Measurements from ENCODE around the gene ZMYND10.
A peak's percentile ranks its signal among the peaks of the same experiment; 100 is the strongest.

ZMYND10 gene

DNA sequence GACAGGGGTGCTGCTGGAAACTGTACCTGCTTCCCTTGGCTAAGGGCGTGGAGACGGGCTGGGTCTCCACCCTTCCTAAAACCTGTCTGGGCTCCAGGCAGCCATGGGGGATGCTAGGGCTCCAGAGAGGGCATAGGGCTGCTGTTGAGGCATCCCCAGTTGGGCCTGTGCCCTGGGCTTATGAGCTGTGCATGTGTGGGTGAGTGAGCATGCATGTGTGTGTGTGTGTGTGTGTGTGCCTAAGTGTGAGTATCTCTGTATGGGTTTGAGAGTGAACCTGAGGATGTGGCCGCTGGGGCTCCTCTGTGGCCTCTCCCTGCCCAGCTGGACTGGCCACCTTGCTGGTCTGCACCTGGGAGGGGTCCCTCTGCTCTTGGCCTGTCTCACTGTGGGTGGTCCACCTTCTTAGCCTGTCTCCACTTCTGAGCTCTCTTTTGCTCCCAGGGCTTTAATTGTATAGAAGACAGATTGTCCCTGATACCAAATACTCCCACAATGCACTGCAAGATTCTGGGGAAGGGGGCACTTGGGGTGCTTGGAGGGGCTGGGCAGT is 25.7 kb upstream of the ZMYND10 start:
- DNase-seq (ENCODE audit: extremely low read depth in 1 of 2, low read depth in 1 of 2): no peak

DNA sequence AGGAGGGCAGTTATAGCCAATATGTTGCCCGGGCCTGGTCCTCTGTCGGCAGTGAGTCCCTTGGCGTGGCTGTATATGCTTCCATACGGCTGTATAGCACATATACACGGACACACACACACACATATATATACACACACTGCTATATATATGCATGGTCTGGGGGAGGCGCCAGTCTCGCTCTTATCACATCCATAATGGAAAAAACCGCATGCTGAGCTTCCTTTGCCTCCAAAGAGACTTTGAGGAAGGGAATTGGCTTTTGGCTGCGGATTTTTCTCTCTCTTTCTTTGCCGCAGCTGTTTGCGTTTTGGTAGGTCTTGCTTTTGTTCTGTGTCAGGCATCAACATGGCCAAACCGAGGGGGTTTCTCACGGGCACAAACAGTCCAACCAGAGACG is 25.1 kb upstream of the ZMYND10 start:
- DNase-seq (ENCODE audit: extremely low read depth in 1 of 2, low read depth in 1 of 2): no peak

DNA sequence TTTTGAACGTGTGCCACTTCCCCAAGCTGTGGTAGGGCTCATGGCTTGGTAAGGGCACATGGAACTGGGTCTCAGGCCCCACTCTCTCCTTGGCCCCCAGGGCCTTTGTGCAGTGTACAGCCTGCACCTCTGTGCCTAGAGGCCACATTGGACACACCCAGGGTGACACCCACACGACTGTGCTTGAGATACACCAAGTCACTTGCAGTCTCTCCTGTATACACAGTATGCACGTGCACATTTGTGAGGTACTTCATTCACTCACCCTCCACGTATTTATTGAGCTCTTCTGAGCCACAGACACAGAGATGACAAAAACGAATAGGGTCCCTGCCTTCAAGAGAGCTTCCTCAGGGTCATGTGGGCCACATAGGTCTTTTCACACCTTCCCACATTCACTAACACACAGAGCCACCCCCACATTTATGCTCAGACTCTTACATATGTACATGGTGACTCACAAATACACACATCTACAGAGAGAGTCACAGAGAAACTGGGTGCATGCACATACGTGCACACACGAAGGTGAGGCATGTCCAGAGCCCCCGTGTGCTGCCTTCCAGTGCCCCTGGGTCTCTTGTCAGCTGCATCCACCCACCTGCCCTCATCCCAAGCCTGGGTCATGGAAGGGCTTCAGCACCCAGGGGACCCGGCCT is 23.6 kb upstream of the ZMYND10 start:
- no peak for DNase-seq (ENCODE audit: extremely low read depth in 1 of 2, low read depth in 1 of 2)

DNA sequence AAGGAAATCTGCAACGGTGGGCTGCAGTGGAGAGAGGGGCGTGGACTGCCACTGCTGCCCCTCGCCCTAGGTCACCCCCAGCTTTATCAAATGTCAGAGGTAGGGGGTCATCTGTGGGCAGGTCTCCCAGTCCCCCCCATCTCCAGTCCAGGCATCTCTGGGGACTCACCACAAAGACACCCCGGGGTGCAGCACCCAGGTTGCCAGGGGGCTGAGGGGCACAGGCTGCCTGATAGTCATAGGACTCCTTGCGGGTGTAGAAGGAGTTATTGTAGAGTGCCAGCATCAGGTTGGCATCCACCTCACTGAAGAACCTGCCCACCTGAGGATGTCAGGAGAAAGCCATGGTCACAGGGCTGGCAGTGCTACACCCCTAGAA is 20.3 kb upstream of the ZMYND10 start:
- no peak for DNase-seq (ENCODE audit: extremely low read depth in 1 of 2, low read depth in 1 of 2)

DNA sequence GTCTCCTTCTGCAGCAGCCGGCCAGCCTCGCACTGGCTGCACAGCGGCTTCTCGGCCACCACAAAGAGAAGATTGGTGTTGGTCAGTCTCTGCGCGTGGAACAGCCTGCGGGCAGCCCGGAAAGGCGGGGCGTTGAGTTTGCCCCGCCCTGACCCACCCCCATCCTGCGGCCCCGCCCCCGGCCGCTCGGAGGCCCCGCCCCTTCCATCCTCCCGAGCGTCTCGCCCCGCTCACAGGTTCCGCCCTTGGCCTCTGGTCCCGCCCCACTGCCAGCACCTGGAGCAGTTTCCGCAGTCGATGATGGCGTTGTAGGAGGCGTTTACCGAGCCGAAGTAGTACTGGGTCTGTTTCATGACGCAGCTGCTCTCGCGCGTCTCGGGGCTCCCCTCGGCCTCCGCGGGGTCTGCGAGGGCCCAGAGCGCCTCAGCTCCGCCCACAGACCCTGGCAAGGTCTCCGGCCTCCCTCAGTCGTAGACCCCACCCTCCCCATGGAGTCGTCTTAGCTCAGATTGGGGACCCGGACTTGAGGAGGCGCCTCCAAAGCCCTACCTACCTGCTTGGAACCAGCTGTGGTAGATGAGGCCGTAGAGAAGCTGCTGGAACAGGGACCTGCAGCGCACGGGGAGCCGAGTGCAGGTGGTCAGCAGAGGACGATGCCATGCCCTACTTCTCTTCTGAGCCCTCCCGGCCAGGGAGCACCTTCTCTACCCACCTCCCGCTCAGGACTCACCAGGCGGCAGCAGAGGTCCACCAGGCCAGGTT is 19.7 kb upstream of the ZMYND10 start:
- DNase-seq (ENCODE audit: extremely low read depth in 1 of 2, low read depth in 1 of 2): peak; percentile 80 to 91

DNA sequence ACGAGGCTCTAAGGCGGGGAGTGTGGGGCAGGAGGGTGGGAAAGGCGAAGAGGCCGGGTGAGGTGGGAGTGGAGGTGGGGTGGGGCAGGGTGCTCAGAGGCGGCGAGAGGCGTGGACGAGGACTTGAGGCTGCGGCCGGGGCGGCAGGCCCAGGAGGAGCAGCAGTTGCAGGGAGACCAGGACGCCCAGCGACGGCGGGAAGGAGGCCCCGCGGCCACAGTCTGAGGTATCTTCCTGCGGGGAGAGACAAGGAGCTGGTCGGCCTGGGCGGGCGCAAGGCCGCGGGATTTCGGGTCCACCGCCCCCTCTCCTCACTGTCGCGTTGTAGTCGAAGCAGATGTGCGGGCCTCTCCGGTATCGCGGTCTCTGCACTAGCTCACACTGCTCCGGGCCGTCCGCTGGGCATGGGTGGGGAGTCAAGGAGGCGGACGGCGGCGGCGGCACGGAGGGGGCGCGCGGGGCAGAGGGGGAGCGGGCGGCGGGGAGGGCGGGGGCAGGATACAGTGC is 19.1 kb upstream of the ZMYND10 start:
- no peak for DNase-seq (ENCODE audit: extremely low read depth in 1 of 2, low read depth in 1 of 2)

DNA sequence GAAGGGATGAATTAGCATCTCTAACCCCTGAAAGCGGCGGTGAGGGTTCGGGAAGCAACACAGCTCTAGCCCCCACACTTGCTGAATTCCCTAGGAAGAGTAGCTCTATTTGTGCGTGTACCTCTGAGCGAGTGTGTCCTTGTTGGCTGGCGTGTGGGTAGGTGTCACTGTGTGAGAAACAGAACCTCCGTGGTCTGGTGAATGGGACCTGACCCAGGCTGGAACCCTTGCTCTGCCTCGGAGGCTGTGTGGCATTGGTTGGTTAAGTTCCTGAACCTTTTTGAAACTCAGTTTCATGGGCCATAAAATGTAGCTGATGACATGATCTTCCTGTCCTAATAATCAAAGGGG is 14.2 kb upstream of the ZMYND10 start:
- DNase-seq (ENCODE audit: extremely low read depth in 1 of 2, low read depth in 1 of 2): no peak

DNA sequence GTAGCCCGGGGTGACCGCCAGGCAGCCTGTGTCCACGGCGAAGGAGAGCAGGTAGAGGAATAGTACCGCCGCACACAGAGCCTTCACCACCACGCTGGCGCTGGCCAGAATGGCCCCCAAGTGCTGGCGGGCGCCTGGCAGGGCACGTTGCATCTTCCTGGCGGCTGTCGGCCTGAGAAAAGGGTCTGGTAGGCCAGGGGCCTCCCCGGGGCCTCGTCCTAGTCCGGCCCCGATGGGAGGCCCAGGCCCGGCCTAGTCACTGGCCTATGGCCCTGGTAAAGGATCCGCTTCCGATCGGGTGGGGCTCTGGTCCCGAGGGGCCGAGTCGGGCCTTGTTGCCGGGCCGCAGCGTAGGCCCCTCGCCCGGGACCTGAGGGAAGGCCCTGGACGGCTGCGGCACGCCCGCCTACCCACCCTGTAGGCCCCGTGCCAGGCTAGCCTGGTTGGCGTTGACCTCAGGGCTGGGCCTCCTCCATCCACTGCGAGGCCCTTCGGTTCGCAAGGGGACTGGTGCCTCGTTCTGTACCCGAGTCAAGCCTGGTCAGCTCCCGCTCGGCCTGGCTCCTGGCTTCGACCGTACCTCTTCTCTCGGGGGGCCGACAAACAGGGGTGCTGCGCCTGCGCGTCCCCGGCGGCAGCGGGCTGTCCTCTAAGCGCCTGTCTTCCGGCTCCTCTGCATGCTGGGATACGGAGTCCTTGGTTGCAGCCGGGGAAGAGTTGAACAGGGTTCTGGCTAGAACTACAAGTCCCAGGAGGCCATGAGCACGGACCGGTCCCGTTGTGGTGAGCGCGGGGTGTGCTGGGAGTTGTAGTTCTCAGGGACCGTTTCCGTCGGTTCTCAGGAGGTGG is 13.6 kb upstream of the ZMYND10 start, which contains the start of gene TMEM115:
TSS of gene TMEM115 (minus strand) at position 611 of the 849 bp plus-strand sequence. CDS start at position 153, 458 bp downstream.
- peak; percentile 86 to 96 for DNase-seq (ENCODE audit: extremely low read depth in 1 of 2, low read depth in 1 of 2)

DNA sequence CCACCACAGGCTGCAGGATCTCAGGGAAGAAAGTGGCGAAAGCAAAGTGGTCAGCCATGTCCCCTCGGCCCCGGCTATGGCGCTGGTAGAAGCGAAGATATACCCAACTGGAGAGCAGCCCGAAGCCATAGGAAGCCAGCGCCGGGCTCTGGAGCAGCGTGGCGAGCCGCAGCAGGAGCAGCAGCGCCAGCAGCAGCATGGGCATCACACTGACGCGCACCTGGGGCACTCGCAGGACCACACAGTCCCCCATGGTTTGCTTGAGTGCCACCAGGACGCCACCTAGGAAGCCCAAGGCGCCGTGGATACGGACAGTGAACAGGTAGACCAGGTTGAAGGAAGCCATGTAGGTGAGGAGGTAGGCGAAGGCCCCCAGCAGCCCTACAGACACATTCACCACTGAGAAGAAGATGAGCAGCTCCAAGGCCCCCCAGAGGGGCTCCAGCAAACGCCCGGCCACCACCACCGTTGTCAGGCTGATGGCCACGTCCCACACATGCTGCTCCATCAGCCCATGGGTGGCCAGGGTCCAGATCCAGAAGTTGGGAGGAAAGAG is 12.9 kb upstream of the ZMYND10 start:
- no peak for DNase-seq (ENCODE audit: extremely low read depth in 1 of 2, low read depth in 1 of 2)

DNA sequence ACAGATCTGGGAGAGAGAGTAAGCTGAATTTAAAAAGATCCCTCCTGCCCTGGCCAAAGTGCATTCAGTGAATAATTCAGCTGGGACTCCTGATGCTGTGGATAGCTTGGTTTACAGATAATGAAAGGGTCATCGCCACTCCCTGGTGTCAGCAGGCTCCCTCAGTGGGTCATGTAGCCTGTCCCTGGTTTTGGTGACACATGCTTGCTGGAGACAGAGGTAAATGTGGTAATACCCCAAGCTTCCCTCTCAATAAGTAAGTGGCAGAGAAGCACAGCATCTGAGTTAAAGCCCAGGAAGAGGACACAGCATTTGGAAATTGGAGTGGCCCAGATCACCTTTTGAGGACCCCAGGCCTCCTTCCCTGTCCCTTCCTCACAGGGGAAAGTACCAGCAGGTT is 11.9 kb upstream of the ZMYND10 start:
- DNase-seq (ENCODE audit: extremely low read depth in 1 of 2, low read depth in 1 of 2): no peak

DNA sequence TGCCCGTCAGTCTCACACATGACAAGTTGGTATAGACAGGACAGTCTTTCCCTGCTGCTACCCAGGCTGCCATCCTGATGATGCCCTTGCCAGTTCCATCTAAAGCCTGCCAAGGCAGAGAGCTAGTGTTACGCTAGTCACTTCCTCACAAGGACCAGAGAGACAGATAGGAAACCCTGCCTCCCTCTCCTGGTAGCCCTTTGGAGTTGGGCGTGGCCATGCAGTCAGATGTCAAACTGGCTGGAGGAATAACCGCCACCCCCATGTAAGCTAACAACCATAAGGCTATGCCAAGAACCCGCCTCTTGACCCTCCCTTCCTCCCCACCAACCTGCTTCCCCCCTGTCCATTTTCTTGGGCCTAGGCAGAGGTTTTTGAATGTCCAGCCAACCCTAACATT is 11.0 kb upstream of the ZMYND10 start:
- no peak for DNase-seq (ENCODE audit: extremely low read depth in 1 of 2, low read depth in 1 of 2)

DNA sequence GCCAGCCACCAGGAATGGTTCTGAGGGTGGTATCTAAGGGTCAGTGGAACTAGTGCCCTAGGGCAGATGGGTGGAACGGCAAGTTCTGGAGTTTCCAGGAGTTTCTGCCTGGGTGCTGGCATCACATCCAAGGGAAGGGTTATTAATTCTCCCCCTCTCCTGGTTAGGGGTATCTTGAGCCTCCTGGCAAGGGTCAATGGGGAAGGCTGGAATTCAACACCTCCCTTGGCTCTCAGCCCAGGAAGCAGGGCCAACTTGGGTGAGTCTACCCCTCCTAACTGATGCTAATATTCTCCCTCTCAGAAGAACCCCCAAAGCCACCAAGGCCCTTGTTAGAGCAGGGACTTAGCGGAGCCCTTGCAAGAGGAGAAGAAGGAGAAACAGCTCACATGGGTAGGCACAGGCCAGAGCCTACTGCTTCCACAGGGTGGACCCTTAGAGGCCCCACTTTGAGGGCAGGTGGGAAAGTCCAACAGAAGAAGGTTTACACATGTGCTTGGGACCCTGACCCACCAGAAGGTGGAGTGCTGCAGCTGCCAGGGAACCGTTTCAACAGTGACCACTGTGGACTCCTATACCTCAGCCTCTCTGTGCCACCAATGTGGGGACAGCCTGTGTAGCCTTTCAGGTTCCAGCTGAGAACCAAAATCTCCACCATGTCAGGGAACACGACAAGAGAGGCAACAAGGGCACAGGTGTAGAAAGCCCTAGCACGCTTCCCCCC is 10.5 kb upstream of the ZMYND10 start:
- DNase-seq (ENCODE audit: extremely low read depth in 1 of 2, low read depth in 1 of 2): no peak

DNA sequence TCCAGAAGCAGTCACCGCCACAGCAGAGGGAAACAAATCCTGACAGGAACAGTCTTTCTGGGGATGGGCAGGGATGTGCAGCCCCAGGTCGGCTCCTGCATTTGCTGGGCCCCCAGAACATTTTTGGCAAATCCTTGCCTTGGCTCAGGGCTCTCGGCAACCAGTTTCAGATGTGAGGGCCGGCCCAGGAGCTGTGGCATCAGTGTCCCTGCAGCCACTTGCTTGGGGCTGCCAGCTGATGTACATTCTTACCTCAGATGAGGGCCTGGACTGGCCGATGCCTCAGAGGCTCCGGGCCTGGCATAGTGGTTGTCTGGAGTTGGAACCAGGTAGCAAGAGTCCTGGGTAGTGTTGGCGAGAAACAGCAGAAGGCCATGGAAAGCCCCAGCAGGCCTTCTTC is 9.3 kb upstream of the ZMYND10 start:
- no peak for DNase-seq (ENCODE audit: extremely low read depth in 1 of 2, low read depth in 1 of 2)

DNA sequence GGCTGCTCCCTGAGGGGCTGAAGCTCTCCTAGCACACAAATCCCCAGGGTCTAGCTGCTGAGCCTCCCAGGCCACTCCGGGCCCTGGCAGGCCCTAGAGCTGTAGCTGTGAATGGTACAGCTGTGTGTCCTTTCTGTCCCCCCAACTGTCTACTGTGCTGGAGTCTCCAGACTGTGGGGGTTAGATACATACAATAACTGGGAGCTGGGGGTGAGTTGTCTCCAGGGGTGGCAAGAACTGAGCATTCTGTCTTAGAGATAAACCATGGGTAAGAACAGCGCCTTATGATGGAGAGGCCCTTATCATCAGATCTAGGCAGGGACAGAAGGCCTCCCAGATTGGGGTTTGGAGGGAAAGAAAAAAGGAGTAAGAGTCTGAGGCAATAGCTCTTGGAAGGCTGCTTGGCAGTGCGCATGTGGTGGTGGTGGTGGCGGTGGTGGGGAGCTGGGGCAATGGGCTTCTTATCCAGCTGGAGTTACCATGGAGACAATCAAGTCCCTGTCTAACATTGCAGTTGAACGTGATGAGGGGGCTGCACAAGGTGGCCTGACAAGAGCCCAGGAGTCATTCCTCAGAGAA is 8.7 kb upstream of the ZMYND10 start:
- no peak for DNase-seq (ENCODE audit: extremely low read depth in 1 of 2, low read depth in 1 of 2)

DNA sequence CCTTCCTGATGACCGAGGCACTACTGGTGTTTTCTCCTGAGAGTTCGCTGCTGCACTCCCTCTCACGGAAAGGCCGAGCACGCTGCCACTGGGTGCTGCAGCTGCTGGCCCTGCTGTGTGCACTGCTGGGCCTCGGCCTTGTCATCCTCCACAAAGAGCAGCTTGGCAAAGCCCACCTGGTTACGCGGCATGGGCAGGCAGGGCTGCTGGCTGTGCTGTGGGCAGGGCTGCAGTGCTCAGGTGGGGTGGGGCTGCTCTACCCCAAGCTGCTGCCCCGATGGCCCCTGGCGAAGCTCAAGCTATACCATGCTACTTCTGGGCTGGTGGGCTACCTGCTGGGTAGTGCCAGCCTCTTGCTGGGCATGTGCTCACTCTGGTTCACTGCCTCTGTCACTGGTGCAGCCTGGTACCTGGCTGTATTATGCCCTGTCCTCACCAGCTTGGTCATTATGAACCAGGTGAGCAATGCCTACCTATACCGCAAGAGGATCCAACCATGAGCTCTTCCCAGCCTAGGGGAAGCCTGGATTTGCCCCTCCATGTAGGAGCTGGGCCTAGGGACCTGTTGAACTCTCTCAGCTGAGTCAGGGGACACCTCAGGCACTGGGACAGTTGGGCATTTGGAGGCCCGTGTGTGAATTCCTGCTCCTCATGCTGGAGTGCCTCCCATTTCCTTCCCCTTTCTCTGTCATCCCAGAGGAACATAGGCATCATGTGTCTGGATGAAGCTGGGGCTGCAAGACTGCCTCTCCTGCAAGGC is 7.9 kb upstream of the ZMYND10 start:
- DNase-seq (ENCODE audit: extremely low read depth in 1 of 2, low read depth in 1 of 2): no peak

DNA sequence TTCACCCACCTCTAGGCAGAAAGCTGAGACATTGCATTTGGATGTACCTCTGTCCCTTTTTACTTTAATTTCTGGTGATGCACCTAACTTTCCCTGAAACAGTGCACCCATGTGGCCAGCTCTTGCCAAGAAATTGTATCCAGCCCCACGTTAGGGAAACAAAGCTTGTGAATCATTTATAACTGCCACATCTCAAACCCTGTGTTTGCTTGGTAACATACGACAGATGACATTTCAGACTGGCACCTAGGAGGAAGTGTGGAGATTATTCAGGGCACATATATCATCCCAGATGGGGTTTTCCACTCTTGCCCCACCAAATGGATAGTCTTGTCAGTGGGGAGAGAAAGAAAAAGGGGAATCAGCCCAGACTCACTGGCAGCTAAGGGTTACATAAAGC is 7.2 kb upstream of the ZMYND10 start:
- no peak for DNase-seq (ENCODE audit: extremely low read depth in 1 of 2, low read depth in 1 of 2)

DNA sequence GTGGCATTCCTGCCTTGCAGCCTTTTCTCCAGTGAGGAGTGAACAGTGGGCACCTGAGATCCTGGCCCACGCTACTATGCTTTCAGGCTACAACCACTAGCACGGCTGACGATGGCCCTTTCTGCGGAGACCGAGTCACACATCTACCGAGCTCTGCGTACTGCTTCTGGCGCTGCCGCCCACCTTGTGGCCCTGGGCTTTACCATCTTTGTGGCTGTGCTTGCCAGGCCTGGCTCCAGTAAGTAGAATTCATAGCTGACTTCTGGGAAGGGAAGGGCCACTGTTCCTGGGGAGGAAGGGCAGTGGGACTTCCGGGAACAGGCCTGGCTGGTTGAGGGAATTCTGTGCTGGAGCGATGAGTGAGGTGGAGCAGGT is 5.8 kb upstream of the ZMYND10 start:
- no peak for DNase-seq (ENCODE audit: extremely low read depth in 1 of 2, low read depth in 1 of 2)

DNA sequence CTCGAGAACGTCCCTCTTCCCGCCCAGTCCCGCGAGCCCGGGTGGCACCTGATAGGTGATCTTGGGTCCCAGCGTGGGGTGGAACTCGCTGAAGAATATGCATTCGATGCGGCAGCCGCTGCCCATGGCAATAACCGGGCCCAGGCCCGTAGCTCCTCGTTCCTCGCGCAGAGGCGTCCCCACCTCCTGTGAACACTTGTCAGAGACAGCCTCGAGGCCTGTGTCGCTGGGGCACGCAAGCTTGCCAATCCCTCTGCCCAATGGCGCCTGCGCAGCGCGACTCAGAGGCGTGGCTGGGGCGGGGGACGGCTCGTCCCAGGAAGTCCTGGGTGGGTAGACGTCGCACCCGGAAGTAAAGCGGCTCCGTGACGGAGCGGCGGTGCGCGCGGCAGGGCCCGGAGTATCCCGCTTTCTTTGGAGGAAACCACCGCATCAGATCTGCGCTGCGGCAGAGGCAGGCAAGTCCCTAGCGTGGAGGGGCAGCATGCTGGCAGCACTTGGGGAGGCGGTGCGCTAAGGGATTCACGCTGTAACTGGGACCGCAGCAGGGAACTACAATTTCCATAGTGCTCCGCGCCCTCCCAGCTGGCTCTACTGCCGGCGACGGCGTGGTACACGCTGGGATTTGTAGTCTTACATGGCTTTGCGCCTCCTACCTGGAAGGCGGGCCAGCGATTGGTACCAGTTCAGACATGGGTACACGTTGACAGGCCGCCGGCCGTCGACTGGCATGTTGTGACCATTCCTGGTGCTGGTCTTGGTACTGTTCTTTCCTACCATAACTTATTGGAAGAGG is 5.2 kb upstream of the ZMYND10 start, which contains the start of the genes CYB561D2 and NPRL2:
TSS of gene CYB561D2 (plus strand) at position 336 of the 796 bp plus-strand sequence. CDS start 572 bp downstream, outside the sequence.
TSS of gene NPRL2 (minus strand) at position 249 of the 796 bp plus-strand sequence. CDS start at position 126, 123 bp downstream.
- peak; percentile 99 for DNase-seq (ENCODE audit: extremely low read depth in 1 of 2, low read depth in 1 of 2)
